ENCODE measurements around the gene CTSS.

DNA sequence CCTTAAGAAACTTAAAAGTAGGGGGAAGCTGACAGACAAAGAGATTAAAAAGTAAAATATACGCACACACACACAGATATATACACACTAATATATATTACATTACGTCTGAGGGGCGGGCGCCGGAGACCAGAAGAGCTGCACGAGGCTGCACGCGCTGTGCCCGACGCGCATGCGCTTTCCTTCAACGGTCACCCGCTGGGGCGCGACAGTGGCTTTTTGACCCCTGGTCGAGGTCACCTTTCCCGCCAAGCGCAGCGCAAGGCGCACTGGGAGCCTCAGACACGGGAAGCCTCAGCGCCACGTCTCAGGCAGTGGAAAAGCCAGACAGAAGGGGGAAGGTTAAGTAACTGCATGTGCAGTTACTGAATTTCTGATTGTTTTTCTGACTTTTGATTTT lies 44.9 kb downstream of the CTSS start, which contains the start of gene HORMAD1:
- TF ChIP-seq, protein P1, sequence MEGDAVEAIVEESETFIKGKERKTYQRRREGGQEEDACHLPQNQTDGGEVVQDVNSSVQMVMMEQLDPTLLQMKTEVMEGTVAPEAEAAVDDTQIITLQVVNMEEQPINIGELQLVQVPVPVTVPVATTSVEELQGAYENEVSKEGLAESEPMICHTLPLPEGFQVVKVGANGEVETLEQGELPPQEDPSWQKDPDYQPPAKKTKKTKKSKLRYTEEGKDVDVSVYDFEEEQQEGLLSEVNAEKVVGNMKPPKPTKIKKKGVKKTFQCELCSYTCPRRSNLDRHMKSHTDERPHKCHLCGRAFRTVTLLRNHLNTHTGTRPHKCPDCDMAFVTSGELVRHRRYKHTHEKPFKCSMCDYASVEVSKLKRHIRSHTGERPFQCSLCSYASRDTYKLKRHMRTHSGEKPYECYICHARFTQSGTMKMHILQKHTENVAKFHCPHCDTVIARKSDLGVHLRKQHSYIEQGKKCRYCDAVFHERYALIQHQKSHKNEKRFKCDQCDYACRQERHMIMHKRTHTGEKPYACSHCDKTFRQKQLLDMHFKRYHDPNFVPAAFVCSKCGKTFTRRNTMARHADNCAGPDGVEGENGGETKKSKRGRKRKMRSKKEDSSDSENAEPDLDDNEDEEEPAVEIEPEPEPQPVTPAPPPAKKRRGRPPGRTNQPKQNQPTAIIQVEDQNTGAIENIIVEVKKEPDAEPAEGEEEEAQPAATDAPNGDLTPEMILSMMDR (IDR thresholded peaks at IDR 0.05 in 8 of 11, conservative IDR thresholded peaks at IDR 0.05 in 3 of 11) = no peak
- TF ChIP-seq POLR2AphosphoS5 (IDR thresholded peaks at IDR 0.05) = peak in 1 of 3 donors; percentile 36
- no peak for TF ChIP-seq POLR2A (IDR thresholded peaks at IDR 0.05)
